SK-N-SH (cell line): ENCODE measurements around the gene PTGIS. TPM values are rescaled to one million over a fixed set of nuclear protein-coding genes. Genes with fewer than 3 reads are reported as not detected.

ENCODE experiments used
- CTCF ChIA-PET: fragments of 300-600, 350-600 bp; formaldehyde crosslinking; extraction: SDS; loops from one replicate; lab custom pipeline; 2021; lab: Yijun Ruan, JAX
- POLR2A ChIA-PET: fragments of 350-600 bp; sonication (Branson Sonifier 250); formaldehyde crosslinking; extraction: SDS; loops from one replicate; lab custom pipeline; 2020; ENCODE audit warnings: antibody characterized with exemption, inconsistent platforms; lab: Yijun Ruan, JAX
- DNase-seq: peaks from one replicate; pipeline ENCODE4 v3.0.0; 2012
- H2AFZ ChIP-seq: fragments of 200-600 bp; sonication (generic); 2 replicates; pipeline ENCODE4 v1.8.1; 2016; ENCODE audit warnings: antibody characterized with exemption, mild to moderate bottlenecking, low read depth
- H3F3A ChIP-seq: fragments of 200-600 bp; sonication (generic); replicated peaks from 2 replicates; pipeline ENCODE3; 2016; ENCODE audit warnings: antibody characterized with exemption, mild to moderate bottlenecking; ENCODE audit not compliant: insufficient read depth
- H3K27ac ChIP-seq, 2 experiments: fragments of 200-500 bp in 1 of 2; fragments of 200-600 bp in 1 of 2; sonication (Bioruptor generic) in 1 of 2; sonication (generic), shearing (Covaris generic) in 1 of 2; 2 replicates each; pipeline versions ENCODE4 v1.5.1 to v1.6.1; 2014 to 2016; ENCODE audit warnings: low read depth in 2 of 2, inconsistent platforms in 1 of 2, low read length in 1 of 2, mild to moderate bottlenecking in 1 of 2, mixed read lengths in 1 of 2
- H3K27me3 ChIP-seq: fragments of 200-600 bp; sonication (generic), shearing (Covaris generic); 2 replicates; pipeline ENCODE4 v1.6.1; 2016; ENCODE audit warnings: mixed run types; ENCODE audit not compliant: insufficient read depth
- H3K36me3 ChIP-seq, 2 experiments: fragments of 200-500 bp in 1 of 2; fragments of 200-600 bp in 1 of 2; sonication (Bioruptor generic) in 1 of 2; sonication (generic) in 1 of 2; replicated peaks in 1 of 2; 2 replicates each; pipeline versions ENCODE3 to v1.5.1; 2014 to 2016; ENCODE audit warnings: low read length in 1 of 2, mild to moderate bottlenecking in 1 of 2; ENCODE audit not compliant: insufficient read depth in 2 of 2, control insufficient read depth in 1 of 2
- H3K4me1 ChIP-seq, 2 experiments: fragments of 200-500 bp in 1 of 2; fragments of 200-600 bp in 1 of 2; sonication (Bioruptor generic) in 1 of 2; sonication (generic), shearing (Covaris generic) in 1 of 2; 2 replicates each; pipeline versions ENCODE4 v1.5.1 to v1.6.1; 2014 to 2016; ENCODE audit warnings: low read depth in 1 of 2, low read length in 1 of 2, mixed run types in 1 of 2; ENCODE audit not compliant: insufficient read depth in 2 of 2, control insufficient read depth in 1 of 2
- H3K4me2 ChIP-seq: fragments of 200-600 bp; sonication (generic), shearing (Covaris generic); 2 replicates; pipeline ENCODE4 v1.6.1; 2017; ENCODE audit warnings: mixed run types
- H3K4me3 ChIP-seq, 2 experiments: fragments of 200-500 bp in 1 of 2; fragments of 200-600 bp in 1 of 2; sonication (Bioruptor generic) in 1 of 2; sonication (generic), shearing (Covaris generic) in 1 of 2; 2 replicates each; pipeline versions ENCODE4 v1.5.1 to v1.8.1; 2014 to 2016; ENCODE audit warnings: low read depth in 2 of 2, inconsistent platforms in 1 of 2, low read length in 1 of 2, mild to moderate bottlenecking in 1 of 2, mixed read lengths in 1 of 2, moderate library complexity in 1 of 2
- H3K79me2 ChIP-seq: fragments of 200-600 bp; sonication (generic); 2 replicates; pipeline ENCODE4 v1.8.1; 2017; ENCODE audit warnings: mild to moderate bottlenecking; ENCODE audit not compliant: insufficient read depth
- H3K9ac ChIP-seq: fragments of 200-600 bp; sonication (generic); 2 replicates; pipeline ENCODE4 v1.6.1; 2017; ENCODE audit warnings: mixed run types
- H3K9me2 ChIP-seq: fragments of 200-600 bp; sonication (generic); 2 replicates; pipeline ENCODE4 v1.6.1; 2017; ENCODE audit warnings: mixed run types
- H3K9me3 ChIP-seq: fragments of 200-600 bp; sonication (generic); 2 replicates; pipeline ENCODE4 v1.6.1; 2017; ENCODE audit warnings: mixed run types, mild to moderate bottlenecking, moderate library complexity
- H4K20me1 ChIP-seq: fragments of 200-600 bp; sonication (generic); 2 replicates; pipeline ENCODE4 v1.6.1; 2017; ENCODE audit warnings: mild to moderate bottlenecking, mixed run types; ENCODE audit not compliant: insufficient read depth
- CTCF ChIP-seq: fragments of 200-600 bp; sonication (generic); IDR thresholded peaks from 2 replicates; pipeline ENCODE4 v1.6.1; 2017; ENCODE audit warnings: antibody characterized with exemption, mild to moderate bottlenecking, moderate library complexity
- EZH2phosphoT487 ChIP-seq: fragments of 200-600 bp; sonication (generic); IDR thresholded peaks from 2 replicates; pipeline ENCODE4 v1.6.1; 2017; ENCODE audit warnings: low read depth, mixed run types, mild to moderate bottlenecking, antibody characterized with exemption, moderate library complexity, borderline replicate concordance
- FOXM1 ChIP-seq: IDR thresholded peaks from 2 replicates; pipeline ENCODE4 v1.4.0; 2012; ENCODE audit warnings: low read depth, mild to moderate bottlenecking
- GABPA ChIP-seq: IDR thresholded peaks from 2 replicates; pipeline ENCODE4 v1.4.0; 2012; ENCODE audit warnings: low read depth, mild to moderate bottlenecking
- JUND ChIP-seq: IDR thresholded peaks from 2 replicates; pipeline ENCODE4 v1.4.0; 2012
- RAD21 ChIP-seq: IDR thresholded peaks from 2 replicates; pipeline ENCODE4 v1.6.1; 2012; ENCODE audit warnings: mild to moderate bottlenecking, low read length
- RCOR1 ChIP-seq: fragments of 150-350 bp; IDR thresholded peaks from 2 replicates; pipeline ENCODE4 v1.6.1; 2017; ENCODE audit warnings: antibody characterized with exemption, low read length
- RFX5 ChIP-seq: IDR thresholded peaks from 2 replicates; pipeline ENCODE4 v1.6.1; 2012; ENCODE audit warnings: mild to moderate bottlenecking, improper control_type of control experiment, low read length
- RXRA ChIP-seq: IDR thresholded peaks from 2 replicates; pipeline ENCODE4 v1.4.0; 2012; ENCODE audit warnings: low read depth, mild to moderate bottlenecking, borderline replicate concordance
- SMC3 ChIP-seq: IDR thresholded peaks from 2 replicates; pipeline ENCODE4 v1.6.1; 2012; ENCODE audit warnings: low read depth, low read length, improper control_type of control experiment
- TCF12 ChIP-seq: IDR thresholded peaks from 2 replicates; pipeline ENCODE4 v1.4.0; 2012
- YY1 ChIP-seq: IDR thresholded peaks from 2 replicates; pipeline ENCODE4 v1.4.0; 2012; ENCODE audit warnings: low read depth, mild to moderate bottlenecking
- WGBS: methylation state at CpG from one replicate; pipeline ENCODE4 v1.1.6; 2017; ENCODE audit warnings: low lambda C conversion rate; 5-methylcytosine and 5-hydroxymethylcytosine counted together
- polyA plus RNA-seq, 3 experiments: library from polyadenylated mRNA; depleted of rRNA; stranded (reverse); fragments of >200 nt; gene quantifications; 2 replicates each; pipeline ENCODE4 v1.2.3, GENCODE V29; 2012
- TF ChIP-seq, protein P1 (sequence below): IDR thresholded peaks from 2 replicates; pipeline ENCODE4 v1.6.1; 2012; ENCODE audit warnings: mild to moderate bottlenecking, low read depth, low read length, moderate library complexity
- TF ChIP-seq, protein P2 (sequence below): fragments of 150-350 bp; IDR thresholded peaks from 2 replicates; pipeline ENCODE4 v1.6.1; 2017; ENCODE audit warnings: antibody characterized with exemption, low read length, low read depth, borderline replicate concordance
- TF ChIP-seq, protein P3 (sequence below): IDR thresholded peaks from 2 replicates; pipeline ENCODE4 v1.4.0; 2012; ENCODE audit warnings: low read depth

PTGIS gene
- polyA plus RNA-seq, 1 of the 3 experiments (the other 2 are of a cell fraction): 1.0 TPM

DNA sequence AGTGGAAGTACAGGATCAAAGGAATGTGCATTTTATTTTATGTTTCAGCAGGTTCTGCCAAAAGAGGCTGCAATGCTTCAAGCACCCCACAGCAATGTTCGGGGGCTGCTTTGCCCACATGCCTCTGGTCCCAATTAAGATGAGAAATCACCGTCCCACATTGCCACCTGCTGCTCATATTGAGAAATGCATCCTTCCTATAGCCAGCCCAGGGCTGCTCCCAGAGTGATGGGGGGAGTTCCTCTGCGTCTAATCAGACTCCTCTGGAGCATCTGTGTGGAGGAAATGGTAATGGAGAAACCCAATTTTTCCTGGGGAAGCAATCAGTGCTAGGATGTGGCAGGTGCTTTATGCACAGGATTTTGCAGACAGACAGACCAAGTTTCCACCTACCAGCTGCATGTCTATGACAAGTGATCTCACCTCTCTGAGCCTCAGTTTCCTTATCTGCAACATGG lies 33.7 kb downstream of the PTGIS start:
- Histone ChIP-seq H3K9me2 (no peaks in the 10 kb centered on the region), H3K4me2 (no peak overlapping the region), H3K36me3 (no peaks in the 10 kb centered on the region), H3K9ac (no peak overlapping the region), H4K20me1 (no peaks in the 10 kb centered on the region), H3K27ac (no peak overlapping the region), H3K4me3 (no peak overlapping the region), H3K79me2 (no peaks in the 10 kb centered on the region), H3K4me1 (peaks cover 0 to 5% of the 10 kb centered on the region in 2 experiments; a peak in 1 of 4 replicates), H3F3A (no peaks in the 10 kb centered on the region), H2AFZ (no peak overlapping the region), H3K27me3 (no peaks in the 10 kb centered on the region), H3K9me3 (no peaks in the 10 kb centered on the region)
- POLR2A ChIA-PET: no interaction called here
- peak; percentile 79 for DNase-seq
- CTCF ChIA-PET: interaction anchor here (0.7 to 3.1 kb wide), 25 partner anchors 9 to 489 kb away, joined by 3 to 97 read pairs (median 4); partner anchors contain the start of gene CSE1L
- WGBS: 0% methylated on average over 3 of the region's 3 CpGs
- TF ChIP-seq, protein P1, sequence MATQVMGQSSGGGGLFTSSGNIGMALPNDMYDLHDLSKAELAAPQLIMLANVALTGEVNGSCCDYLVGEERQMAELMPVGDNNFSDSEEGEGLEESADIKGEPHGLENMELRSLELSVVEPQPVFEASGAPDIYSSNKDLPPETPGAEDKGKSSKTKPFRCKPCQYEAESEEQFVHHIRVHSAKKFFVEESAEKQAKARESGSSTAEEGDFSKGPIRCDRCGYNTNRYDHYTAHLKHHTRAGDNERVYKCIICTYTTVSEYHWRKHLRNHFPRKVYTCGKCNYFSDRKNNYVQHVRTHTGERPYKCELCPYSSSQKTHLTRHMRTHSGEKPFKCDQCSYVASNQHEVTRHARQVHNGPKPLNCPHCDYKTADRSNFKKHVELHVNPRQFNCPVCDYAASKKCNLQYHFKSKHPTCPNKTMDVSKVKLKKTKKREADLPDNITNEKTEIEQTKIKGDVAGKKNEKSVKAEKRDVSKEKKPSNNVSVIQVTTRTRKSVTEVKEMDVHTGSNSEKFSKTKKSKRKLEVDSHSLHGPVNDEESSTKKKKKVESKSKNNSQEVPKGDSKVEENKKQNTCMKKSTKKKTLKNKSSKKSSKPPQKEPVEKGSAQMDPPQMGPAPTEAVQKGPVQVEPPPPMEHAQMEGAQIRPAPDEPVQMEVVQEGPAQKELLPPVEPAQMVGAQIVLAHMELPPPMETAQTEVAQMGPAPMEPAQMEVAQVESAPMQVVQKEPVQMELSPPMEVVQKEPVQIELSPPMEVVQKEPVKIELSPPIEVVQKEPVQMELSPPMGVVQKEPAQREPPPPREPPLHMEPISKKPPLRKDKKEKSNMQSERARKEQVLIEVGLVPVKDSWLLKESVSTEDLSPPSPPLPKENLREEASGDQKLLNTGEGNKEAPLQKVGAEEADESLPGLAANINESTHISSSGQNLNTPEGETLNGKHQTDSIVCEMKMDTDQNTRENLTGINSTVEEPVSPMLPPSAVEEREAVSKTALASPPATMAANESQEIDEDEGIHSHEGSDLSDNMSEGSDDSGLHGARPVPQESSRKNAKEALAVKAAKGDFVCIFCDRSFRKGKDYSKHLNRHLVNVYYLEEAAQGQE: no peak
- TF ChIP-seq EZH2phosphoT487: no peak
- peak; percentile 62; the same call in 1 of the 2 replicates for TF ChIP-seq RCOR1
- peak; percentile 44; the same call in 1 of the 2 replicates for TF ChIP-seq TCF12
- peak; percentile 80 for TF ChIP-seq CTCF
- peak; percentile 79 for TF ChIP-seq SMC3
- peak; percentile 85 for TF ChIP-seq RAD21
- no peak for TF ChIP-seq RFX5
- no peak for TF ChIP-seq RXRA
- no peak for TF ChIP-seq YY1

DNA sequence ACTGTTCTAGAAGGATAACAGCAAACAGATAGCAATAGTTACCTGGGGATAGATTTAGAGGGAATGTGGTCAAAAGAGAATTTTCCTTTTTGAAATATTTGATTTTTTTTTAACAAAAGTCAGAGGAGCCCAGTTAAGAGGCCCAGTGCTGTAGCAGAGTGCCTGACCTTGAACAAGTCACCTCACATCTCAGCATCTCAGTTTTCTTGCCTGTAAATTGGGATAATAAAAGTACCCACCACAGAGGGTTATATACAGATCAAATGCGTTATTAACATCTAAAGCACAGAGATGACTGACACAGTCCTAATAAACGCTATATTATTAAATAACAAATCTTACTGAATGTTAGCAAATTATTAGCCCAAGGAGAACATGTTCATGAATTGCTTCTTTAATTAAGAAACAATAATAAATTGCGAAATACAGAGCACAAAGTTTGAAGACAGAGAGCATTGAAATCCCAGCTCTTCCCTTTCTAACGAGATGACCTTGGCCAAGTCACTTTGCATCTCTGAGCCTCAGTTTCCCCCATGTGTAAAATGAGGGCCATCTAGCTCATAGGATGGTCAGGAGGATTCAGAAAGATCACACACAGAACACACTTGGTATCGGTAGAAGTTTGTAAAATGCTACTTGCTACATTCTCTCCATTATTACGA lies 35.5 kb downstream of the PTGIS start:
- DNase-seq: no peak
- Histone ChIP-seq H3K79me2 (no peaks in the 10 kb centered on the region), H3K4me2 (no peak overlapping the region), H3K27ac (no peak overlapping the region), H3K9me2 (no peaks in the 10 kb centered on the region), H3K9me3 (no peaks in the 10 kb centered on the region), H3K27me3 (no peaks in the 10 kb centered on the region), H3K9ac (no peak overlapping the region), H3K4me3 (no peak overlapping the region), H4K20me1 (no peaks in the 10 kb centered on the region), H3K36me3 (no peaks in the 10 kb centered on the region), H3F3A (no peaks in the 10 kb centered on the region), H2AFZ (no peak overlapping the region), H3K4me1 (peaks cover 0 to 5% of the 10 kb centered on the region in 2 experiments; a peak in 1 of 4 replicates)
- ChIA-PET POLR2A (no interaction called here), CTCF (interaction anchor here (1.2 to 3.1 kb wide), 6 partner anchors 17 to 199 kb away, joined by 4 to 97 read pairs (median 22); no protein-coding TSS in a partner anchor)
- WGBS: 68% methylated on average over 6 of the region's 6 CpGs
- TF ChIP-seq, protein P2, sequence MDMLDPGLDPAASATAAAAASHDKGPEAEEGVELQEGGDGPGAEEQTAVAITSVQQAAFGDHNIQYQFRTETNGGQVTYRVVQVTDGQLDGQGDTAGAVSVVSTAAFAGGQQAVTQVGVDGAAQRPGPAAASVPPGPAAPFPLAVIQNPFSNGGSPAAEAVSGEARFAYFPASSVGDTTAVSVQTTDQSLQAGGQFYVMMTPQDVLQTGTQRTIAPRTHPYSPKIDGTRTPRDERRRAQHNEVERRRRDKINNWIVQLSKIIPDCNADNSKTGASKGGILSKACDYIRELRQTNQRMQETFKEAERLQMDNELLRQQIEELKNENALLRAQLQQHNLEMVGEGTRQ: no peak
- TF ChIP-seq JUND (no peak), RXRA (no peak), EZH2phosphoT487 (no peak), GABPA (no peak), RCOR1 (no peak), YY1 (no peak), FOXM1 (no peak), SMC3 (no peak), CTCF (no peak)
- TF ChIP-seq, protein P3, sequence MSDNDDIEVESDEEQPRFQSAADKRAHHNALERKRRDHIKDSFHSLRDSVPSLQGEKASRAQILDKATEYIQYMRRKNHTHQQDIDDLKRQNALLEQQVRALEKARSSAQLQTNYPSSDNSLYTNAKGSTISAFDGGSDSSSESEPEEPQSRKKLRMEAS: no peak
